ENCODE measurements around the gene SHC2.

- TF ChIP-seq CTCF (IDR thresholded peaks at IDR 0.05): no peak
- TF ChIP-seq POLR2A (IDR thresholded peaks at IDR 0.05): no peak
Observed at GRCh38 chr19:374886-375235, 86.0 kb downstream of the SHC2 start.
